ENCODE measurements around the gene HSD17B2. TPM values are rescaled to one million over a fixed set of nuclear protein-coding genes. Genes with fewer than 3 reads are reported as not detected.

Gene HSD17B2
- total RNA-seq, 1 experiment from 2014 or later: 3.1 TPM

- no peak for DNase-seq
- Histone ChIP-seq H3K9me3 (ENCODE audit: low read length) (no peaks in the 10 kb centered on the region), H4K20me1 (ENCODE audit: low read length) (no peaks in the 10 kb centered on the region), H3K27me3 (ENCODE audit: low read length) (no peaks in the 10 kb centered on the region), H3K36me3 (ENCODE audit: low read depth, low read length) (no peaks in the 10 kb centered on the region), H3K4me3 (ENCODE audit: low read length) (no peak overlapping the region), H3K27ac (ENCODE audit: low read length) (no peak overlapping the region), H3F3A (ENCODE audit: low read length, unreplicated experiment) (no peaks in the 10 kb centered on the region), H2AFZ (ENCODE audit: low read length) (no peak overlapping the region), H3K4me2 (ENCODE audit: low read length) (no peak overlapping the region), H3K9ac (ENCODE audit: low read length) (no peak overlapping the region), H3K79me2 (ENCODE audit: low read length) (no peaks in the 10 kb centered on the region), H3K4me1 (ENCODE audit: insufficient read depth, low read length) (peaks cover 9% of the 10 kb centered on the region; the same call in 1 of the 2 replicates), H3K9me2 (replicated peaks; ENCODE audit: low read length) (no peaks in the 10 kb centered on the region)
- intact Hi-C loops (cut with micrococcal nuclease): no loop called here
- BruUV-seq (replicated peaks): no TSS peak
- POLR2A ChIA-PET (ENCODE audit: unreplicated experiment): no interaction called here
- CTCF ChIA-PET: no interaction called here
- no peak for ATAC-seq
- no peak for TF ChIP-seq CTCF (conservative IDR thresholded peaks at IDR 0.05; ENCODE audit: low read depth, low read length)
- TF ChIP-seq EZH2phosphoT487 (IDR thresholded peaks at IDR 0.05; ENCODE audit: borderline replicate concordance, low read length): no peak
Observed at GRCh38 chr16:82083710-82084353, 48.8 kb downstream of the HSD17B2 start.

- no TSS peak for BruUV-seq (replicated peaks)
- Histone ChIP-seq H3K9me2 (replicated peaks; ENCODE audit: low read length) (no peaks in the 10 kb centered on the region), H3K27ac (ENCODE audit: low read length) (no peak overlapping the region), H3K4me3 (ENCODE audit: low read length) (no peak overlapping the region), H3K9me3 (ENCODE audit: low read length) (no peaks in the 10 kb centered on the region), H4K20me1 (ENCODE audit: low read length) (no peaks in the 10 kb centered on the region), H3K4me1 (ENCODE audit: insufficient read depth, low read length) (peaks cover 9% of the 10 kb centered on the region; the same call in 1 of the 2 replicates), H3K36me3 (ENCODE audit: low read depth, low read length) (no peaks in the 10 kb centered on the region), H3K4me2 (ENCODE audit: low read length) (no peak overlapping the region), H3K9ac (ENCODE audit: low read length) (no peak overlapping the region), H3K27me3 (ENCODE audit: low read length) (no peaks in the 10 kb centered on the region), H3F3A (ENCODE audit: low read length, unreplicated experiment) (no peaks in the 10 kb centered on the region), H3K79me2 (ENCODE audit: low read length) (no peaks in the 10 kb centered on the region), H2AFZ (ENCODE audit: low read length) (no peak overlapping the region)
- ChIA-PET POLR2A (ENCODE audit: unreplicated experiment) (no interaction called here), CTCF (no interaction called here)
- no peak for ATAC-seq
- no peak for DNase-seq
- intact Hi-C loops (cut with micrococcal nuclease): no loop called here
- TF ChIP-seq CTCF (conservative IDR thresholded peaks at IDR 0.05; ENCODE audit: low read depth, low read length) (no peak), EZH2phosphoT487 (IDR thresholded peaks at IDR 0.05; ENCODE audit: borderline replicate concordance, low read length) (no peak), EZH2 (IDR thresholded peaks at IDR 0.05; ENCODE audit: low read length, unreplicated experiment) (no peak)
Observed at GRCh38 chr16:82085011-82085779, 50.1 kb downstream of the HSD17B2 start.

- H3K79me2 ChIP-seq (ENCODE audit: low read length): no peaks in the 10 kb centered on the region
- ChIA-PET POLR2A (ENCODE audit: unreplicated experiment) (no interaction called here), CTCF (no interaction called here)
- no peak overlapping the region for H3K27ac ChIP-seq (ENCODE audit: low read length)
- no peak overlapping the region for H3K4me2 ChIP-seq (ENCODE audit: low read length)
- no peak overlapping the region for H2AFZ ChIP-seq (ENCODE audit: low read length)
- TF ChIP-seq CTCF (conservative IDR thresholded peaks at IDR 0.05; ENCODE audit: low read depth, low read length) (no peak), EZH2phosphoT487 (IDR thresholded peaks at IDR 0.05; ENCODE audit: borderline replicate concordance, low read length) (no peak), EZH2 (IDR thresholded peaks at IDR 0.05; ENCODE audit: low read length, unreplicated experiment) (no peak)
- no peaks in the 10 kb centered on the region for H3K9me2 ChIP-seq (replicated peaks; ENCODE audit: low read length)
- H3F3A ChIP-seq (ENCODE audit: low read length, unreplicated experiment): no peaks in the 10 kb centered on the region
- H3K4me1 ChIP-seq (ENCODE audit: insufficient read depth, low read length): no peaks in the 10 kb centered on the region
- no peaks in the 10 kb centered on the region for H3K9me3 ChIP-seq (ENCODE audit: low read length)
- ATAC-seq (no peak), DNase-seq (no peak)
- no peak overlapping the region for H3K9ac ChIP-seq (ENCODE audit: low read length)
- intact Hi-C loops (cut with micrococcal nuclease): no loop called here
- no peaks in the 10 kb centered on the region for H4K20me1 ChIP-seq (ENCODE audit: low read length)
- no peaks in the 10 kb centered on the region for H3K27me3 ChIP-seq (ENCODE audit: low read length)
- no peak overlapping the region for H3K4me3 ChIP-seq (ENCODE audit: low read length)
- no TSS peak for BruUV-seq (replicated peaks)
- no peaks in the 10 kb centered on the region for H3K36me3 ChIP-seq (ENCODE audit: low read depth, low read length)
Observed at GRCh38 chr16:82088483-82088882, 53.4 kb downstream of the HSD17B2 start.
